ENCODE data around the gene PLXNB1. TPM values are rescaled to one million over a fixed set of nuclear protein-coding genes. Genes with fewer than 3 reads are reported as not detected.

Gene PLXNB1
- total RNA-seq, 2 donors from 2014 or later = 69.4 to 73.0 TPM

Other genes starting within 250 kb of the PLXNB1 start
- under 1 TPM; 0.24 to 0.74 TPM for gene CDC25A, start 241.7 kb downstream of the PLXNB1 start, total RNA-seq
- gene CAMP, start 206.6 kb downstream of the PLXNB1 start, total RNA-seq = 1 to 10 TPM in 1 of 2 donors, not detected in 1; 1.5 TPM
- gene ZNF589, start 189.0 kb downstream of the PLXNB1 start, total RNA-seq = 1 to 10 TPM; 6.6 to 6.7 TPM
- 10 to 100 TPM; 19.9 to 21.1 TPM for gene NME6, start 128.7 kb downstream of the PLXNB1 start, total RNA-seq
- gene SPINK8, start 96.4 kb downstream of the PLXNB1 start, total RNA-seq = not detected
- gene FBXW12, start 57.9 kb downstream of the PLXNB1 start, total RNA-seq = not detected
- gene CCDC51, start 10.0 kb upstream of the PLXNB1 start, total RNA-seq = 1 to 10 TPM; 8.4 to 9.2 TPM
- 100 to 1,000 TPM; 194 to 286 TPM for gene TMA7, start 10.2 kb upstream of the PLXNB1 start, total RNA-seq
- gene ATRIP, start 16.7 kb upstream of the PLXNB1 start, total RNA-seq = 1 to 10 TPM; 2.0 to 3.1 TPM
- gene SHISA5, start 74.1 kb upstream of the PLXNB1 start, total RNA-seq = 100 to 1,000 TPM in 1 of 2 donors, 10 to 100 TPM in 1; 66.9 to 120 TPM
- gene PFKFB4, start 126.7 kb upstream of the PLXNB1 start, total RNA-seq = 1 to 10 TPM in 1 of 2 donors, under 1 TPM in 1; 0.59 to 1.2 TPM
- gene UCN2, start 133.7 kb upstream of the PLXNB1 start, total RNA-seq = not detected
- 1 to 10 TPM; 1.9 to 2.6 TPM for gene COL7A1, start 165.2 kb upstream of the PLXNB1 start, total RNA-seq
- gene UQCRC1, start 179.6 kb upstream of the PLXNB1 start, total RNA-seq = 100 to 1,000 TPM; 847 to 948 TPM
- gene TMEM89, start 191.7 kb upstream of the PLXNB1 start, total RNA-seq = not detected
- gene SLC26A6, start 205.4 kb upstream of the PLXNB1 start, total RNA-seq = 10 to 100 TPM in 1 of 2 donors, 1 to 10 TPM in 1; 9.6 to 10.1 TPM
- gene CELSR3, start 232.8 kb upstream of the PLXNB1 start, total RNA-seq = under 1 TPM; 0.11 to 0.59 TPM

All from right atrium auricular region (tissue), 2 donors.